Measurements from ENCODE around the gene CFAP410.

CFAP410 gene

GRCh38 chr21:44376606-44377005 lies 37.4 kb upstream of the CFAP410 start:
- no peak for TF ChIP-seq CTCF (IDR thresholded peaks at IDR 0.05; ENCODE audit: low read depth, low read length)
- Histone ChIP-seq H3K4me1 (no peaks in the 10 kb centered on the region), H3K4me3 (ENCODE audit: low read depth, low read length) (no peak overlapping the region), H3K9me3 (no peaks in the 10 kb centered on the region; the same call in 1 of the 2 replicates), H3K27me3 (peaks cover 19% of the 10 kb centered on the region), H3K36me3 (no peaks in the 10 kb centered on the region)
- no peak for DNase-seq

- TF ChIP-seq CTCF (IDR thresholded peaks at IDR 0.05; ENCODE audit: low read depth, low read length): no peak
- H3K36me3 ChIP-seq: no peaks in the 10 kb centered on the region
- DNase-seq: no peak
- no peak overlapping the region for H3K4me3 ChIP-seq (ENCODE audit: low read depth, low read length)
- H3K9me3 ChIP-seq: no peaks in the 10 kb centered on the region; the same call in 1 of the 2 replicates
- peaks cover 20% of the 10 kb centered on the region for H3K27me3 ChIP-seq
- H3K4me1 ChIP-seq: no peaks in the 10 kb centered on the region
Observed at GRCh38 chr21:44375761-44376241, 36.6 kb upstream of the CFAP410 start.

GRCh38 chr21:44375281-44375651 lies 36.1 kb upstream of the CFAP410 start:
- H3K27me3 ChIP-seq: peaks cover 25% of the 10 kb centered on the region
- no peak overlapping the region for H3K4me3 ChIP-seq (ENCODE audit: low read depth, low read length)
- H3K4me1 ChIP-seq: no peaks in the 10 kb centered on the region
- DNase-seq: no peak
- no peaks in the 10 kb centered on the region; the same call in 1 of the 2 replicates for H3K9me3 ChIP-seq
- H3K36me3 ChIP-seq: no peaks in the 10 kb centered on the region
- TF ChIP-seq CTCF (IDR thresholded peaks at IDR 0.05; ENCODE audit: low read depth, low read length): no peak

DNA sequence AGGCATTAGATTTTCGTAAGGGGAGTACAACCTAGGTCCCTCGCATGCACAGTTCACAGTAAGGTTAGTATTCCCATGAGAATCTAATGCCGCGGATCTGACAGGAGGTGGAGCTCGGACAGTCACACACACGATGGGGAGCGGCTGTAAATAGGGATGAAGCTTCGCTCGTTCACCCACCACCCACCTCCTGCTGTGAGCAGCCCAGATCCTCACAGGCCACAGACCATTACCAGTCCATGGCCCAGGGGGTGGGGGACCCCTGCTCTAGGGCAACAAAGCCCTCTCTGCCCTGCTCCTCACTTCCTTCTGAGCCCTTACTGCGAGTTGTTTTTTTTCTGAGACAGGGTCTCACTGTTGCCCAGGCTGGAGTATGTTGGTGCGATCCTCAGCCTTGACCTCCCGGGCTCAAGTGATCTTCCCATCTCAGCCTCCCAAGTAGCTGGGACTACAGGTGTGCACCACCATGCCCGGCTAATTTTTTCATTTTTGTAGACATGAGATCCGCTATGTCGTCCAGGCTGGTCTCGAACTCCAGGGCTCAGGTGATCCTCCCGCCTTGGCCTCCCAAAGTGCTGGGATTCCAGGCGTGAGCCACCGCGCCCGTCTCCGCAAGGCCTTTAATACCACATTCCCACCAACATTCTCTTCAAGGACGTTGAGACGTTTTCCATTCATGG lies 35.6 kb upstream of the CFAP410 start:
- no peak for DNase-seq
- H3K9me3 ChIP-seq: no peaks in the 10 kb centered on the region; the same call in 1 of the 2 replicates
- peaks cover 28% of the 10 kb centered on the region for H3K27me3 ChIP-seq
- no peaks in the 10 kb centered on the region for H3K36me3 ChIP-seq
- H3K4me3 ChIP-seq (ENCODE audit: low read depth, low read length): no peak overlapping the region
- no peaks in the 10 kb centered on the region for H3K4me1 ChIP-seq
- no peak for TF ChIP-seq CTCF (IDR thresholded peaks at IDR 0.05; ENCODE audit: low read depth, low read length)

DNA sequence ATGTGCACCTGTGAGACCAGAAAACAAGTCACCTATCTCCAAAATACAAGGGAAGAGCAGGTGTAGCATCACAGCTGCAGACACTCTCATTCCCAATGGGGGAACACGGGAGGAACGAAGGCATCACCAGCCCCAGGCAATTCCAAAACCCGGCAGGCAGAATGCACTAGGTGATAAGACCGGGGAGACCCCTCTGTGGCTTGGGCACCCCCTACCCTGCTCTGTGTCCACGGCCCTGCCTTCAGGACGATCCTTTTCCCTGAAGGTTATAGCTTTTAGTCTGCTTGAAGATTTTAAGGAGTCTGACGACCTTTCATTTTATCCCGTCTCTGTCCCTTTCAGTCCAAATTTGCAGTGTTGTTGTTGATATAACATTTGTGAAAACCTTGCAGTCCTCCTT lies 33.4 kb upstream of the CFAP410 start:
- no peaks in the 10 kb centered on the region; the same call in 1 of the 2 replicates for H3K9me3 ChIP-seq
- no peak for DNase-seq
- H3K27me3 ChIP-seq: peaks cover 37% of the 10 kb centered on the region
- no peak overlapping the region for H3K4me3 ChIP-seq (ENCODE audit: low read depth, low read length)
- TF ChIP-seq CTCF (IDR thresholded peaks at IDR 0.05; ENCODE audit: low read depth, low read length): no peak
- H3K4me1 ChIP-seq: no peaks in the 10 kb centered on the region
- no peaks in the 10 kb centered on the region for H3K36me3 ChIP-seq

GRCh38 chr21:44371596-44371995 lies 32.4 kb upstream of the CFAP410 start:
- H3K27me3 ChIP-seq: peaks cover 40% of the 10 kb centered on the region
- no peak for TF ChIP-seq CTCF (IDR thresholded peaks at IDR 0.05; ENCODE audit: low read depth, low read length)
- H3K36me3 ChIP-seq: no peaks in the 10 kb centered on the region
- H3K4me1 ChIP-seq: no peaks in the 10 kb centered on the region
- no peak for DNase-seq
- no peak overlapping the region for H3K4me3 ChIP-seq (ENCODE audit: low read depth, low read length)
- H3K9me3 ChIP-seq: no peaks in the 10 kb centered on the region; the same call in 1 of the 2 replicates

Measured in BE2C (cell line).